CD4-positive, alpha-beta T cell (primary cell): ENCODE measurements around the gene DISP2. TPM values are rescaled to one million over a fixed set of nuclear protein-coding genes. Genes with fewer than 3 reads are reported as not detected.

ENCODE experiments used
- ATAC-seq: fragments of 200-7000 bp; cut with Tn5 transposase; one replicate; pipeline ENCODE4 v1.10.0; 2022; ENCODE audit warnings: mild to moderate bottlenecking; ENCODE audit not compliant: poor library complexity
- CTCF ChIA-PET: fragments of 350-600 bp; sonication (Branson Sonifier 250); formaldehyde crosslinking; loops from one replicate; lab custom pipeline; 2021; ENCODE audit warnings: antibody characterized with exemption, inconsistent platforms; lab: Charles Lee
- POLR2A ChIA-PET: fragments of 350-600 bp; sonication (Branson Sonifier 250); formaldehyde crosslinking; loops from one replicate; lab custom pipeline; 2021; ENCODE audit warnings: antibody characterized with exemption, inconsistent platforms; lab: Charles Lee
- DNase-seq, 14 experiments: peaks; one replicate each; pipeline ENCODE4 v3.0.0-alpha.2; 2013 to 2020; ENCODE audit warnings: mixed read lengths in 2 of 14
- H3K27ac ChIP-seq, 2 donors: one replicate each; pipeline versions ENCODE4 v1.5.1 to v1.7.0; 2013; ENCODE audit warnings: low read length in 2 of 2, low read depth in 1 of 2, mild to moderate bottlenecking in 1 of 2
- H3K27me3 ChIP-seq, 2 experiments: 1 replicate in 1 of 2; 2 replicates in 1 of 2; pipeline versions ENCODE4 v1.6.1 to v1.7.0; 2013; ENCODE audit warnings: low read length in 2 of 2, control low read depth in 1 of 2, mild to moderate bottlenecking in 1 of 2, moderate library complexity in 1 of 2; ENCODE audit not compliant: insufficient read depth in 2 of 2, control insufficient read depth in 1 of 2
- H3K36me3 ChIP-seq: one replicate; pipeline ENCODE4 v1.6.1; 2013; ENCODE audit warnings: low read length, control low read depth; ENCODE audit not compliant: insufficient read depth
- H3K4me1 ChIP-seq: one replicate; pipeline ENCODE4 v1.6.1; 2013; ENCODE audit warnings: low read length, control low read depth; ENCODE audit not compliant: insufficient read depth
- H3K4me3 ChIP-seq: one replicate; pipeline ENCODE4 v1.5.1; 2013; ENCODE audit warnings: mild to moderate bottlenecking, low read length, moderate library complexity
- H3K9me3 ChIP-seq, 2 experiments: 1 replicate in 1 of 2; 2 replicates in 1 of 2; pipeline versions ENCODE4 v1.6.1 to v1.7.0; 2013; ENCODE audit warnings: low read length in 2 of 2, mild to moderate bottlenecking in 2 of 2, control low read depth in 1 of 2, moderate library complexity in 1 of 2; ENCODE audit not compliant: control insufficient read depth in 1 of 2, insufficient read depth in 1 of 2
- H3K27ac Mint-ChIP-seq: one replicate; pipeline ENCODE4 v1.8.0; 2020; ENCODE audit warnings: mixed read lengths
- H3K27me3 Mint-ChIP-seq: one replicate; pipeline ENCODE4 v1.8.0; 2021; ENCODE audit warnings: mixed read lengths
- H3K36me3 Mint-ChIP-seq: one replicate; pipeline ENCODE4 v1.8.0; 2021; ENCODE audit warnings: low read depth, mixed read lengths
- H3K4me1 Mint-ChIP-seq: one replicate; pipeline ENCODE4 v1.8.0; 2021; ENCODE audit warnings: low read depth, mixed read lengths
- H3K4me3 Mint-ChIP-seq: one replicate; pipeline ENCODE4 v1.8.0; 2020; ENCODE audit warnings: mild to moderate bottlenecking, mixed read lengths
- H3K9me3 Mint-ChIP-seq: one replicate; pipeline ENCODE4 v1.8.0; 2020; ENCODE audit warnings: mixed read lengths
- CTCF ChIP-seq: fragments of 200-600 bp; IDR thresholded peaks from one replicate; pipeline ENCODE4 v1.8.0; 2022; ENCODE audit warnings: antibody characterized with exemption, mild to moderate bottlenecking
- intact Hi-C, 2 experiments: fragments of 100-400 bp; cut with DNase I in 1 of 2; cut with micrococcal nuclease in 1 of 2; formaldehyde crosslinking; loops; one replicate each; pipeline versions ENCODE4 v1.15.1 to v1.9.0; 2023 to 2025; cut with DNase I, micrococcal nuclease
- total RNA-seq, 174 experiments: library from RNA in 2 of 174; stranded (reverse) in 2 of 174; gene quantifications; one replicate each; pipeline ENCODE4 v1.2.3 and lab custom pipeline; 2021 to 2026

The DISP2 gene
- total RNA-seq, 2 experiments from 2014 or later: 0.03 to 0.06 TPM

- H3K4me3 ChIP-seq: no peak overlapping the region
- POLR2A ChIA-PET: interaction anchor here (1.0 to 2.1 kb wide), 6 partner anchors 14 to 74 kb away, joined by 3 to 10 read pairs (median 6); partner anchors contain the start of genes DISP2, IVD and PLCB2
- no peaks in the 10 kb centered on the region for H3K9me3 Mint-ChIP-seq
- no peak overlapping the region for H3K4me3 Mint-ChIP-seq
- peaks cover 6% of the 10 kb centered on the region for H3K36me3 Mint-ChIP-seq
- CTCF ChIA-PET: interaction anchor here (0.9 to 2.2 kb wide), 4 partner anchors 13 to 44 kb away, joined by 3 to 12 read pairs (median 4); no protein-coding TSS in a partner anchor
- peaks cover 15% of the 10 kb centered on the region for H3K4me1 ChIP-seq
- no peak overlapping the region for H3K27ac Mint-ChIP-seq
- no peak overlapping the region for H3K27ac ChIP-seq
- TF ChIP-seq CTCF: no peak
- no peaks in the 10 kb centered on the region for H3K27me3 ChIP-seq
- no peaks in the 10 kb centered on the region for H3K9me3 ChIP-seq
- peaks cover 15% of the 10 kb centered on the region for H3K4me1 Mint-ChIP-seq
- no peaks in the 10 kb centered on the region for H3K27me3 Mint-ChIP-seq
- intact Hi-C loops: loop anchor here (1.0 to 10.0 kb wide), 6 partner anchors 24 to 1930 kb away; partner anchors contain the start of genes BUB1B (in 1 of the 2), DISP2 (in 1 of the 2), FAM98B (in 1 of the 2) and FSIP1 (in 1 of the 2)
- peaks cover 7% of the 10 kb centered on the region for H3K36me3 ChIP-seq
- no peak for ATAC-seq
- no peak for DNase-seq
These were observed 24.0 kb downstream of the DISP2 start for GRCh38 chr15:40381818-40382529.

DNA sequence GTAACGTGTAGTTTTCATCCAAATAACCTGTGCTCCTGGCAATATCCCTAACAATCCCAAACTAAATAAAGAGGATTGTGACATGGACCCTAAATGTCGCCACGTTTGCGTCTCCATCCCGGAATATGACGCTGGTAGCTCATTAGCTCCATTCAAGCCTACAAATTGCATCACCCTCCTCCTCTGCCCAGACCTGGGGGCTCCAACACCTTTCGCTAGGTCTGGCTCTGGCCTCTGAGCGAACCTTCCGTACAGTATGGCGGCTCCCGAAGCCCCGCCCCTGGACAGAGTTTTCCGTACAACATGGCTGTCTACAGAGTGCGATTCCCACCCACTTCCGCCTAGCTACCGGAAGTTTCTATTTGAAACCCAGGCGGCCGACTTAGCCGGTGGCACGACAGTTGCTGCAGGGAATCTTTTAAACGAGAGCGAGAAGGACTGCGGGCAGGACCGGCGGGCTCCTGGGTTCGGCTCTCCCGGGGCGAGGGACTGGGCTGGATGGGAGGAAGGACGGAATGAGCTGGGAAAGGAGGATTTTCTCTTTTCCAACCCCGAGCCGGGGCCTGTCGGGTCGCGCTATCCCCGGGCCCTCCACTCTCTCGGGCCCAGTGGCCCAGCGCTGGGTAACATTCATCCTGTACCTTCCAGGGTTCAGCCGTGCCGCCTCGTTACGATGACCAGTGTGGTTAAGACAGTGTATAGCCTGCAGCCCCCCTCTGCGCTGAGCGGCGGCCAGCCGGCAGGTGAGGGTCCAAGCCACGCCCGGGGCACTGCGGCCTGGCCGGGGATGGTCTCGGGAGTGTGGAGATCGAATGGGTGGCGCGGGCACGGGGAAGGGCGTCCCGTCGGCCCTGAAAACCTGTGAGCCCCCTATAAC lies 24.8 kb downstream of the DISP2 start, which contains the start of gene KNSTRN:
Gene KNSTRN, plus strand, starts transcription at position 142 of the 877 bp plus-strand sequence. Its CDS starts 115 bp downstream, at position 257.
- TF ChIP-seq CTCF: no peak
- ATAC-seq (peak; percentile 98), DNase-seq (peak; percentile 86 to 96 (median 90))
- H3K4me1 Mint-ChIP-seq: peaks cover 15% of the 10 kb centered on the region
- H3K36me3 ChIP-seq: peaks cover 13% of the 10 kb centered on the region
- H3K36me3 Mint-ChIP-seq: peaks cover 13% of the 10 kb centered on the region
- H3K27ac ChIP-seq: no peak within 1 kb of the TSS
- intact Hi-C loops: loop anchor here (1.0 to 10.0 kb wide), 6 partner anchors 24 to 1931 kb away; partner anchors contain the start of genes BUB1B (in 1 of the 2), DISP2 (in 1 of the 2), FAM98B (in 1 of the 2) and FSIP1 (in 1 of the 2)
- ChIA-PET CTCF (interaction anchor here (0.9 to 2.2 kb wide), 4 partner anchors 14 to 45 kb away, joined by 3 to 12 read pairs (median 4); no protein-coding TSS in a partner anchor), POLR2A (interaction anchor here (1.0 to 2.1 kb wide), 7 partner anchors 15 to 75 kb away, joined by 3 to 10 read pairs (median 5); partner anchors contain the start of genes DISP2, INAFM2, IVD and PLCB2)
- peaks cover 15% of the 10 kb centered on the region for H3K4me1 ChIP-seq
- H3K4me3 Mint-ChIP-seq: peak within 1 kb of the TSS; percentile 94
- H3K27ac Mint-ChIP-seq: no peak within 1 kb of the TSS
- no peaks in the 10 kb centered on the region for H3K9me3 Mint-ChIP-seq
- peak within 1 kb of the TSS; percentile 69 for H3K4me3 ChIP-seq
- no peaks in the 10 kb centered on the region for H3K27me3 Mint-ChIP-seq
- H3K27me3 ChIP-seq: no peaks in the 10 kb centered on the region
- no peaks in the 10 kb centered on the region for H3K9me3 ChIP-seq

- Mint-ChIP-seq H3K9me3 (no peaks in the 10 kb centered on the region), H3K4me1 (peaks cover 15% of the 10 kb centered on the region), H3K27ac (no peak overlapping the region), H3K36me3 (peaks cover 38% of the 10 kb centered on the region), H3K27me3 (no peaks in the 10 kb centered on the region), H3K4me3 (no peak overlapping the region)
- CTCF ChIA-PET: no interaction called here
- Histone ChIP-seq H3K36me3 (peaks cover 20% of the 10 kb centered on the region), H3K4me1 (peaks cover 15% of the 10 kb centered on the region), H3K27me3 (no peaks in the 10 kb centered on the region), H3K9me3 (no peaks in the 10 kb centered on the region), H3K4me3 (no peak overlapping the region), H3K27ac (no peak overlapping the region)
- DNase-seq: no peak
- no peak for TF ChIP-seq CTCF
- intact Hi-C loops: loop anchor here in 1 of 2 experiments (10.0 kb wide), 1 partner anchor 602 kb away; the partner anchor contains the start of gene FSIP1
- no peak for ATAC-seq
- POLR2A ChIA-PET: interaction anchor here (0.6 to 1.4 kb wide), 2 partner anchors 19 to 156 kb away, joined by 3 to 4 read pairs; partner anchors contain the start of gene IVD
These were observed 28.5 kb downstream of the DISP2 start for GRCh38 chr15:40386480-40386879.
